H54 (cell line): ENCODE results near the gene EXOSC5.
"Not testable (repeated sequence)": the region's sequence is repeated elsewhere in the genome, so short reads cannot be mapped to it uniquely, and the experiment has no call there.

ENCODE experiments used
- DNase-seq: peaks from one replicate; pipeline ENCODE4 v3.0.0; 2011; ENCODE audit warnings: low spot score, mixed read lengths; ENCODE audit not compliant: insufficient read length
- FAIRE-seq: peaks from 3 replicates; lab custom pipeline; 2011; peaks lifted over from hg19 to GRCh38; lab: Jason Lieb, UNC
- POLR2A ChIP-seq: IDR thresholded peaks from 2 replicates; pipeline ENCODE4 v1.6.1; 2011; ENCODE audit warnings: low read depth, mild to moderate bottlenecking, low read length

The EXOSC5 gene

GRCh38 chr19:41421973-41422372, 24.8 kb upstream of the EXOSC5 start:
- no peak for FAIRE-seq
- no peak for TF ChIP-seq POLR2A
- no peak for DNase-seq

- TF ChIP-seq POLR2A: no peak
- FAIRE-seq (no peak), DNase-seq (no peak)
Measured at GRCh38 chr19:41421314-41421713, 24.2 kb upstream of the EXOSC5 start.

- no peak for DNase-seq
- no peak for FAIRE-seq
- no peak for TF ChIP-seq POLR2A
Measured at GRCh38 chr19:41420101-41420880, 23.1 kb upstream of the EXOSC5 start.

- no peak for TF ChIP-seq POLR2A
- DNase-seq (no peak), FAIRE-seq (no peak)
Measured at GRCh38 chr19:41416194-41416674, 19.1 kb upstream of the EXOSC5 start.

GRCh38 chr19:41415154-41415571, 18.0 kb upstream of the EXOSC5 start:
- FAIRE-seq: no peak
- no peak for DNase-seq
- TF ChIP-seq POLR2A: no peak

- FAIRE-seq (no peak), DNase-seq (no peak)
- no peak for TF ChIP-seq POLR2A
Measured at GRCh38 chr19:41414461-41414860, 17.3 kb upstream of the EXOSC5 start.

GRCh38 chr19:41413947-41414346, 16.8 kb upstream of the EXOSC5 start:
- DNase-seq: no peak
- TF ChIP-seq POLR2A: no peak
- FAIRE-seq: no peak

- no peak for DNase-seq
- FAIRE-seq: no peak
- no peak for TF ChIP-seq POLR2A
Measured at GRCh38 chr19:41412953-41413352, 15.8 kb upstream of the EXOSC5 start.

GRCh38 chr19:41411968-41412265, 14.8 kb upstream of the EXOSC5 start:
- no peak for DNase-seq
- no peak for TF ChIP-seq POLR2A
- no peak for FAIRE-seq

- no peak for FAIRE-seq
- TF ChIP-seq POLR2A: no peak
- DNase-seq: no peak
Measured at GRCh38 chr19:41411100-41411967, 14.2 kb upstream of the EXOSC5 start.

- no peak for TF ChIP-seq POLR2A
- FAIRE-seq (no peak), DNase-seq (no peak)
Measured at GRCh38 chr19:41410336-41411054, 13.3 kb upstream of the EXOSC5 start.

GRCh38 chr19:41409288-41409687, 12.1 kb upstream of the EXOSC5 start:
- FAIRE-seq: no peak
- peak; percentile 74 for DNase-seq
- no peak for TF ChIP-seq POLR2A

GRCh38 chr19:41408846-41409245, 11.7 kb upstream of the EXOSC5 start:
- not testable (repeated sequence) for FAIRE-seq, DNase-seq

- FAIRE-seq (no peak), DNase-seq (no peak)
- no peak for TF ChIP-seq POLR2A
Measured at GRCh38 chr19:41408256-41408655, 11.1 kb upstream of the EXOSC5 start.
